HL-60/S4 (cell line): ENCODE results near the gene CFAP46.

Experiments
- in situ Hi-C: fragments of 300-500 bp; cut with MboI; formaldehyde crosslinking; loops from 2 replicates; pipeline ENCODE4 v1.14.3; 2022; ENCODE audit warnings: low sequenced_read_pairs

Gene CFAP46

DNA sequence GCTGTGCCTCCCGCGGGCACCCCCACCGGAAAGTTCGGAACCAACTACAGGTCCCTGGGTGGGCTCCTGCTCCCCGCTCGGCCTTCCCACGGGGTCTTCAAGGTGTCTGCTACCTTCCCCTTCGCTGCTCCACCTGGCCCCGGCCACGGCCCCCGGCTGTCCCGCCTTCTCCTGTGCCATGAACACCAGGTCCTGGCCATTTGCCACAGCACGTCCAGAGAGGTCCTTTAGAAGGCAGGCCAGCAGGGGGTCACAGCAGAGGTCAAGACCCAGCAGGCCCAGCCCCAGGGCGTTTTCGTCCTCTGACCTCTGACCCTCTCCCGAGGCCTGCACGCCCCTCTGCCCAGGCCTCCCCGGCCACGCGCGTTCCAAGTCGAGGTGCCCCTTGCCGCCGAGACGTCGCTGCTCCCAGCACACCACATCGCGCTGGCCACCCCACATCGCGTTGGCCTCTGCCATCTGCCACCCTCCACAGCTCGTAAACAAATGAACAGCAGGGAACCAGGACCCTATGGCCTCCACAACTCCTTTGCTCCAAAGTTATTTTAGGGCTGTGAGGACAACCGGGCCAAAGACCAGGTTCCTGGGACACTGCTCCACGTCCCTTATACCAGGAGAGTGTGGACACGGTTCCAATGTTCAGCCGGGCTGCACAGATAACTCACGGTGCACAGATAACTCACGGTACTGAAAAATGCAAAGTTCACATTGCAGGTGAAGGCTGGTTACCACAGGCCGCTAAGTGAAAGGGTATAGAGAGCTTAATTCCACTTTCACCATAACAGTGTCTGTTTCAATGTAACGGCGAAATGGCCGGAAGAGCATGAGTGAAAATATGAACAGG is 74.3 kb downstream of the CFAP46 start:
- in situ Hi-C loops, result loop anchor here (25.0 kb wide), 1 partner anchor 406 kb away; no protein-coding TSS in a partner anchor

- in situ Hi-C loops, result loop anchor here (25.0 kb wide), 1 partner anchor 404 kb away; no protein-coding TSS in a partner anchor
These were observed 75.6 kb downstream of the CFAP46 start for GRCh38 chr10:132866601-132867381.

- in situ Hi-C loops, result loop anchor here (25.0 kb wide), 1 partner anchor 404 kb away; no protein-coding TSS in a partner anchor
These were observed 76.3 kb downstream of the CFAP46 start for GRCh38 chr10:132865851-132866600.

GRCh38 chr10:132865171-132865631 is 77.2 kb downstream of the CFAP46 start:
- in situ Hi-C loops, result loop anchor here (25.0 kb wide), 1 partner anchor 403 kb away; no protein-coding TSS in a partner anchor

DNA sequence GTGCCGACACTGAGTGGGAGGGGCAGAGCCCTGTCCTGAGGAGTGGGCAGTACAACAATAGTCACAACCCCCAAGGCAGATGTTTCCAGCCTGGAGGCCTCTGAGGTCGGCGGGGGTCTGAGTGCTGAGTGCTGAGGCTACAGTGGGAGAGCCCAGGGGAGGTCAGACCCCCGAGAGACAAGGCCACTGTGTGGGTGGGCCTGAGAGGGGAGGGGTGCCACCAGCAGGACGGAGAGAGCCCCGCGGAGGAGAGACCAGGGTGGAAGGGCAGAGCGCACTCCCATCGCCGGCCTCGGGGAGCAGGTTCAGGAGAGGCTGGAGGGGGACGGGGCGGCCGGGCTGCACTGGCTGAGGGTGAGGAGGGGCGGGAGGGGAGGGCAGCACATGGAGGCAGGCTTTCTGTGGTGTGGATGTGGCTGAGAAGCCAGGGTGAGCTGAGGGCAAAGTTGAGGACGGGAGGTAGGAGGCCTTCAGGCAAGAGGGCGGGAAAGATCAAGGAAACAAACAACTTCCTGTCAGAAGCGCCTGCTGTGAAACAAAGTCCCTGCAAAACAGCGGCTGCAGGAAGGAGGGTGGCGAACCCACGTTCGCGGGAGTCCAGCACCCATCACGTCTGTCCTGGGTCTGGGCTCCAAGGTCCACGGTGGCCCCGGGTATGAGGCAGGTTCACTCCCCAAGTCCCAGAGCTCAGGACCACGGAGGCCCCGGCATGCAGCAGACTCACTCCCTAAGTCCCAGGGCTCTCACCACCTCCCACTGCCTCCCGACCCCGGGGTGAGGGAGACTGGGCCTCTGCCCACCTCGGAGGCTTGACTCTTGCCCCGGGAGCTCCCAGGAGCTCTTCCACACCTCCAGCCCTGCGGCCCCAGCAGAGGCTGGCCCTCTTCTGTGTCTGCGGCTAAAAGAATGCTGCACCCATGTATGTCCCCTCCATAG is 79.6 kb downstream of the CFAP46 start:
- in situ Hi-C loops, result loop anchor here (25.0 kb wide), 1 partner anchor 400 kb away; no protein-coding TSS in a partner anchor

- in situ Hi-C loops, result loop anchor here (25.0 kb wide), 1 partner anchor 400 kb away; no protein-coding TSS in a partner anchor
These were observed 80.4 kb downstream of the CFAP46 start for GRCh38 chr10:132861884-132862461.

DNA sequence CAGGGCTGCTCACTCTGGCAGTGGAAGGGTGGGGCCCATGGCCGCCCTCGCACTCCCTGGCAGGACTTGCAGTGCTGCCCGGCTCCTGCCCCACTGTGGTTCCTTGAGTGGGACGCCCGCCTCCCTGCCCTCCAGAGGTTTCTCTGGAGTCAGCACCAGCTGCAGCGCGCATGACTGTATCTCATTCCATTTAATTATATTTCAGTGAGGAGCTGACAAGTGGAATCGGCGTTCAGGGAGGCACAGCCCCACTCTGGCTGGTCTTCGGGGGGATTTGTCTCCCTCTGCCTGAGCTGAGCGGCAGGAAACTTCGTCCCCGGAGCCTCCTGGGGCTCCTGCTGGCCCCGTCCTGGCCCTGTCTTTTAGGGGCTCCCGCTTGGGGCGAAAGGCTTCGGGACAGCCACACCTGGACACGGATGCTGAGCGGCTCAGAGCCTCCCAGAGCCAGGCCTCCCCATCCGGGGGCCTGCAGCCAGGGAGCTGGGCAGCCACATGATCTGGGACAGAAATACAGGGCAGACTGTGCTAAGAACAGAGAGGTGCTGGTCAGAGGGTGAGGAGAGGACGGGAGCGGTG is 81.2 kb downstream of the CFAP46 start:
- in situ Hi-C loops, result loop anchor here (25.0 kb wide), 1 partner anchor 399 kb away; no protein-coding TSS in a partner anchor

DNA sequence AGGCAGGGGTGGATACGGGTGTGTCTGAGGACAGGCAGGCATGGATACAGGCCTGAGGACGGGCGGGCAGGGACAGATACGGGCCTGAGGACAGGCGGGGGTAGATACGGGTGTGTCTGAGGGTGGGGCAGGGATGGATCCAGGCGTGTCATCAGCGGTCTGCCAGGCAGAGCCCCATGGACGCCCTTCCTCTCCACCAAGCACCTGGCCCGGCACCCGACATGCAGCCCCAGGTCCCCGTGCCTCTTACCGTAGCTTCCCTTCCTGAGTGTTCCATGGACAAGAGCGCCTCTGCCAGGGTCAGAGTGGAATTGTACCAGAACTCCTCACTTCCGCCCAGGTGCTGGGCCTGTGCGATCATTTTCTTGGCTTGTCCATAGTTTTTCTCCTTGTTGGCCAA is 81.8 kb downstream of the CFAP46 start:
- in situ Hi-C loops, result loop anchor here (25.0 kb wide), 1 partner anchor 398 kb away; no protein-coding TSS in a partner anchor

DNA sequence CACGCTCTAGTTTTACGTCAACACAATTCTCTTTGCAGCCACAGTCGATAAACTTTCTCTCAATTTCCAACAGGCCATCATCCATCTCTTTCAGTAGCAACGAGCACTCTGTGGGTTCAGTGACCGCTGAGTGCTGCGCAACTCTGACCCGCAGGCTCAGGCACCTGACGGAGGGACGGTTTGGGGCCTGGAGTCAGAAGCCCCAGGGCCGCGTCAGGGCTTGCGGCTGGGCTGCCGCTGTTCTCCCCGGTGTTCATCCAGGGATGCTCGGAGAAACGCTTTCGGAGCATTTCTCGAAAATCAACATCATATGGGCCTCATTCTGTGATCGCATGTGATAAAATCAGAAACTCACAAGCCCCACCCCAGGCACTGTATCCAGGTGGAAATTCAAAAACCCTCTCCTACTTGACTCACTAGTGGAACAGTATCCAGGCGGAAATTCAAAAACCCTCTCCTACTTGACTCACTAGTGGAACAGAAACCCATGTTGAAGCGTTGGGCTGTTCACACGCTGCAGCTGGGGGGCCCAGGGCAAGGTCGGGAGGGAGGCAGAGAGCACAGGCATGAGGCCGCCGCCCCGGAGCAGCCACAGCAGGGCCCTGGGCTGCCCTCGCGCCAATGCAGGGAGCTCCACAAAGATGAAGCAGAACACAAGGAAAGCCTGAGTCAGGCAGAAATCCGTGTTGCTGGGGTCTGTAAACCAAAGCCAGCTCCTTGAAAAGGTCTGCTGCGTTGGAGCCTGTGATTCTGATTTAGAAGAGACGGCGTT is 83.1 kb downstream of the CFAP46 start:
- in situ Hi-C loops, result loop anchor here (25.0 kb wide), 1 partner anchor 397 kb away; no protein-coding TSS in a partner anchor

DNA sequence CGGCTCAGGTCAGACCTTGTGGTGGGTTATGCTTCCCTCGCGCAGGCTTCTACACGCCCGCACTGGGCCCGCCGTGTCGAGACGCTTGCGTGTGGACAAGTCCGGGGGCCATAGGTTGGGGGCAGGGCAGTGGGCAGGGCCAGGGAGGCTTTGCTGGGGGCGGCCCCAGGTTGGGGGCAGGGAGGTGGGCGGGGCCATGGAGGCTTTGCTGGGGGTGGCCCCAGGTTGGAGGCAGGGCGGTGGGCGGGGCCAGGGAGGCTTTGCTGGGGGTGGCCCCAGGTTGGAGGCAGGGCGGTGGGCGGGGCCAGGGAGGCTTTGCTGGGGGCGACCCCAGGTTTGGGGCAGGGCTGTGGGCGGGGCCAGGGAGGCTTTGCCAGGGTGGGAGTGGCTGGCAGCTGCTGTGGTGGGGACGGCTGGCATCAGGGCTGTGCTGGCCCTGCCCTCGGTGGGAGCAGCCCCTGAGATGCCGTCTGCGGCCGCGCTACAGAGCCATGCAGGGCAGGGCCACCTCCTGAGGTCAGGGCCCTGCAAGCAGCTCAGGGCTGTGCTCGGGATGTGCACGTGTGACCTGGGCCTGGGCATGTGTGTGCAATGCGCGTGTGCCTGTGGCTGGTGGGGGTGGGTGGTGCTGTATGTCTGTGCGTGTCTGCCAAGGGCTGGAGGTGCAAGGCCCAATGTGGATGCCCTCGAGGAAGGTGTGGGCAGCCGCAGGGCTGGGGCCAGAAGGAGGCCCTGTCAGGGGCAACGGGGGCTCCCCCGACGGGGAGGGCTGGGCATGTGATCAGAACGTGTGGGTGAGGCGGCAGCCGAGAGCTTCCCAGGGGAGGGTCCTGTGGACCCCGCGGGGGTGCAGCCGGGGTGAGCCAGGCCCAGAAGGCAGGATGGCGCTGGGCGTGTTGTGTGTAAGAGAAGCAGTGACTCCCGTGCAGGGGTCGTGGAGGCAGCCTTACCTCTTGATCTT is 84.0 kb downstream of the CFAP46 start:
- in situ Hi-C loops, result loop anchor here (25.0 kb wide), 1 partner anchor 396 kb away; no protein-coding TSS in a partner anchor

DNA sequence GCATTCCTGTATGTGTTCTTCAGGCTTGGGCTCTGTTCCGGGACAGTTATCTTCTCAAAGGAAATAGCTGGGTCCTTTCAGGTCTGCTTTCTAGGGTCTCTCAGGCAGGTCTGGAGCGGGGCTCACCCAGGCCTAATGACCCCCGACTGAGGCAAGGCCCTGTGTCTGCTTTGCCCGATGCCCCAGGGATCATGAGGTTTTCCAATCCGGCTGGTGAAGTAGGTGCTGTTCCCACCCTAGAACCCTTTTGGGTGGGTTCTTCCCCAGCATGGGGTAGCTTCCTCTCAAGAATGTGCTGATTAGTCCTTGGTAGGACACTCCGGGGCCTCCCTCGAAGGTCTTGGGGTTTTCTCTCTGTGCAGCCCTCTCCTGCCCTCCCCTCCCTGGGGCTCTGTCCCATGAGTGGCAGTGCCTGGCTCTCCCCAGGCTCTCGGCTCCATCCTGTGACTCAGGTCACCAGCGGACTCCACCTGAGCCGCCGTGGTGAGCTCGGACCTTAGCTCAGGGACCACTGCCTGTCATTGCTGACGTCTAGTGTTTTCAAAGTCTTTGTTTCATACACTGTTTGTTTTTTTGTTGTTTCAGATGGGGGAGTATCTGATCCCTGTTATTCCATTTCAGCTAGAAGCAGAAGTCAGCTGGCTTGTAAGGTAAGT is 85.4 kb downstream of the CFAP46 start:
- in situ Hi-C loops, result loop anchor here (25.0 kb wide), 1 partner anchor 395 kb away; no protein-coding TSS in a partner anchor

GRCh38 chr10:132855889-132856288 is 86.5 kb downstream of the CFAP46 start:
- in situ Hi-C loops, result loop anchor here (25.0 kb wide), 1 partner anchor 394 kb away; no protein-coding TSS in a partner anchor

DNA sequence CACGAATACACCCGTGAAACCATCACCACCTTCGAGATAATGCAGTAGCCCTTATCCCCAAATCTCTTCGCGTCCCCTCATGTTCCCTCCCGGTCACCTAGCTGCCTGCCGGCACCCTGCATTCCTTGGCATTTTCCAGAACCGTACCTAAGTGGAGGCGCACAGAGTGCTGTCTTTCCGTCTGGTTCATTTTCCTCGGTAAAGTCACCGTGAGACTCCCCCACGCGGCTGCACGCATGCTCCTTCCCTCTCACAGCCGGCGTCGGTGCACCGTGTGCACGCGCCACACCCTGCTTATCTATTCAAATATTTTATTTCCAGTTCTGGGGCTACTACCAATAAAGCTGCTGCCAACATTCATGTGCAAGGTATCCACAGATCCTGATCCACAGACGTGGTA is 90.9 kb downstream of the CFAP46 start:
- in situ Hi-C loops, result loop anchor here (25.0 kb wide), 1 partner anchor 389 kb away; no protein-coding TSS in a partner anchor

GRCh38 chr10:132850896-132851295 is 91.5 kb downstream of the CFAP46 start:
- in situ Hi-C loops, result loop anchor here (25.0 kb wide), 1 partner anchor 389 kb away; no protein-coding TSS in a partner anchor

DNA sequence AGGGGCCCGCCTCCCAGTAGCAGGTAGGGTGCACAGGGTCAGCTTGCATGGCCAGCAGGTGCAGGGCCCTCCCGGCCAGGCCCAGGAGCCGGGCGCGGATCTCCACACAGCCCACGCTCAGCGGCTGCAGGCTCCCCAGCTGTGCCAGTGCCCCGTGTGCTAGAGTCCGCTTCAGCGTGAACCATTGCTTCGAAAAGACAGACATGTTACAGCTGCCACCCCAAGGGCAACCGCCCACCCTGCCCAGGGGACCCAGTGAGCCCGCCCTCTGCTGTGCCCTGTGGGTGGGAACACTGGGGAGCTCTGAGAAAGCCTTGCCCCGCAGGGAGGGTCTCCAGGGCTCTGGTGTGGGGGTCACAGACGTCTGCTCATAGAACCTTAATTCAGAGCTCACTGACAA is 92.1 kb downstream of the CFAP46 start:
- in situ Hi-C loops, result loop anchor here (25.0 kb wide), 1 partner anchor 388 kb away; no protein-coding TSS in a partner anchor

DNA sequence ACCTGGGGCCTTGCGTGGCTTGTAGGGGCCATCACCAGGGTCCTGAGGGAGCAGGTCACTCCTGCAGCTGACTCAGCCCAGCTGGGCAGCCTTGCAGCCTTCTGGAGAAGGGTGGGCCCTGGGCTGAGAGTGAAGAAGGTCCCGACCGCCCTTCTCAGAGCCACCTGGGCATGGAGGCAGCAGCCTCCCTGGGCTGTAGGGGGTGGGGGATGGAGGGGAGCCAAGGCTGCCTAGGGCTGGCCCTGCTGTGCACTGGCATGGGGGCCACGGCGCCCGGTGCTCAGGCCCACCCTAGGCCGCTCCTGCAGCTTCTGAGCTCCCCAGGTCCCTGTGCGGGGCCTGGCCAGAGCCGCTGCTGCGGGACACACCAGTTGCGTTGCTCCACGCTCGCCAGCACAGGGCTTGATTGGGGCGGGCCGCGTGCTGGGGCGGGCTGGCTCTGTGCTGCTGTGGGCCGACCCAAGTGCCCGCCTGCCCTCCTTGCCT is 92.8 kb downstream of the CFAP46 start:
- in situ Hi-C loops, result loop anchor here (25.0 kb wide), 1 partner anchor 387 kb away; no protein-coding TSS in a partner anchor
